Mucosa of gallbladder (tissue), 1 donor: ENCODE data around the gene MEIOB. TPM values are rescaled to one million over a fixed set of nuclear protein-coding genes. Genes with fewer than 3 reads are reported as not detected.
"Not testable (repeated sequence)": the region's sequence is repeated elsewhere in the genome, so short reads cannot be mapped to it uniquely, and the experiment has no call there.

Source experiments
- DNase-seq: peaks from one replicate; pipeline ENCODE4 v3.0.0-alpha.2; 2020; ENCODE audit warnings: low spot score
- total RNA-seq: library from RNA; stranded (reverse); gene quantifications from one replicate; pipeline ENCODE4 v1.2.1, GENCODE V29; 2021
- donor health status: DM: no; HTN: no; CAD: no.

The MEIOB gene
- total RNA-seq, 1 donor from 2014 or later: 0.17 TPM

DNA sequence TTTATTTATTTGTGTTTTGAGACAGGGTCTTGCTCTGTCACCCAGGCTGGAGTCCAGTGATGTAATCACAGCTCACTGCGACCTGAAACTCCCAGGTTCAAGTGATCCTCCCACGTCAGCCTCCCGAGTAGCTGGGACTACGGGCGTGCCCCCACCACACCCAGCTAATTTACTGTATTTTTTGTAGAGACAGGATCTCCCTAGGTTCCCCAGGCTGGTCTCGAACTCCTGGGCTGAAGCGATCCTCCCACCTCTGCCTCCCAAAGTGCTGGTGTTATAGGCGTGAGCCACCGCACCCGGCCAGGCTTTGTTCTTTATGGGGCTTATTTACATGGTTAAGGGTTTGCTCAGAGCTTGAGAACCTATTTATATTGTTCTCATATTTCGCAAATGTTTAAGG, 5.8 kb upstream of the MEIOB start:
- DNase-seq: no peak

DNA sequence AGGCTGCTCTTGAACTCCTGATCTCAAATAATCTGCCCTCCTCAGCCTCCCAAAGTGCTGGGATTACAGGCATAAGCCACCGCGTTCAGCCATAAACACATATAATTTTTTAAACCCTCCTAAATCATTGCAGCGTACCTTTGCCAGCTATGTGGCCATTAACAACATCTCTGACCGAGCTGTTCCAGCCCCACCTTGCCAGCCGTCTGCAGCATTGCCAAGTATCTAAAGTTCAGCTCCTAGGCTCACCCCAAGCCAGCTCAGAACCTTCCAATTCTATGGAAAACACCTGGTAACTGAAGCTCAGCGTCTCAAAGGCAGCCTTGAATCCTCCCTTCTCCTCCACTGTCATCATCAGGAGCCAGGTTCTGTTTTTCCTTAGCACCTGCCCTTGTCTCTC, 5.1 kb upstream of the MEIOB start:
- no peak for DNase-seq

GRCh38 chr16:1876468-1876867, 4.5 kb upstream of the MEIOB start:
- no peak for DNase-seq

DNA sequence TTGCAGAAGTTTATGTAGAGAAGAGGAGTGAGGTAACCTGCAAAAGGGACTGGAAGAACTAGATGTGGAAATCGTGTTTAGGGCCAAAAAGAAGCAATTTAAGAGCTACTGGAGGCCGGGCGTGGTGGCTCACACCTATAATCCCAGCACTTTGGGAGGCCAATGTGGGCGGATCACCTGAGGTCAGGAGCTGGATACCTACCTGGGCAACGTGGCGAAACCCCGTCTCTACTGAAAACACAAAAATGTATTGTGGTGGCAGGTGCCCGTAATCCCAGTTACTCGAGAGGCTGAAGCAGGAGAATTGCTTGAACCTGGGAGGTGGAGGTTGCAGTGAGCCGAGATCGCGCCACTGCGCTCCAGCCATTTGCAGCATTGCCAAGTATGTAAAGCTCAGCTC, 4.1 kb upstream of the MEIOB start:
- DNase-seq: not testable (repeated sequence)

DNA sequence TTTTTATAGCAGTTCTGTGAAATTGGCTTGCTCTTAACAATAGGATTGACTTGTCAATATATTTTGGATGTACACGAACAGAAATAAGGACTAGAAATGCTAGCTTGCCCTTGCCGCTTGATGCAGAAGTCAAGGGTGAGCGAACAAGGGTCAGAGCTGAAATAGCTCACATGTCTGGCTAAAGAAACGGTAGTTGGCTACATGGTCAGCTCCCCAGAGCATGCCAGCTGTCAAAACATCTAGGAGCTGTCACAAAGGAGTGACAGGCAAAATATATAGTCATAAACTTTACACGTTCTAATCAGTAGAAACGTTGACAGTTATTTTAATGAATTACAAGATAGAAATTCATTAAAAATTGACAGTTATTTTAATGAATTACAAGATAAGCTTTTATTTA, 2.9 kb upstream of the MEIOB start:
- DNase-seq: no peak

DNA sequence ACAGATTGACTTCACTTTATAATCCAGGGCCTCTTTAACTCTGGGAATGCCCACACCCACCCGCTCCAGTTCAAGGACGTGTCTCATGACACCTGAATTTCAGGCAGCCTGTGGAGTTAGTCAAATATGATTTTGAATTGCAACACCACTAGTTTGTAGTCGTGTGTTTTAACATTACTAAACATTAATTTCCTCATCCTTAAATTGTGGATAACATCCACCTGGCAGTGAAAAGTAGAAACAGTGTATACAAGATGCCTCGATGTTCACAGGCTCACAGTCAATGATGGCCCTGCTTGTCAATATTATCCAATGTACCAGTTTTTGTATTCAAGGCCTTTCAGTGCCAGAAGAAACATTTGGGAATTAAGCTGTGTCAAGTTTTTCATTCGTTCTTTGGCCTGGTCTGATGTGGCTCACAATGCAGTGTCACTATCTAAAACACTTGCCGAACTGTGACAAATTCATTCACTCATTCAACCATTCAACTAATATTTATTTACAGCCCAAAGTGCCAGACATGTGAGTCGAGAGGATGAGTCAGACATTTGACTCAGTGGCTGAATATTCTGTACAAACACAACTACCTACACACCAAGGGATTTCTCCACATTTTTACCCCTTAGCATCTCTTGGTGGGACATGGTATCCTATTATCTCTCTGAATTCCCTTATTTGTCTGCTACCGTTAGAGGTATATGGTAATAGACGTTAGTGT, 1.4 kb downstream of the MEIOB start:
- DNase-seq: no peak

GRCh38 chr16:1865902-1866690, 5.9 kb downstream of the MEIOB start:
- DNase-seq: no peak

DNA sequence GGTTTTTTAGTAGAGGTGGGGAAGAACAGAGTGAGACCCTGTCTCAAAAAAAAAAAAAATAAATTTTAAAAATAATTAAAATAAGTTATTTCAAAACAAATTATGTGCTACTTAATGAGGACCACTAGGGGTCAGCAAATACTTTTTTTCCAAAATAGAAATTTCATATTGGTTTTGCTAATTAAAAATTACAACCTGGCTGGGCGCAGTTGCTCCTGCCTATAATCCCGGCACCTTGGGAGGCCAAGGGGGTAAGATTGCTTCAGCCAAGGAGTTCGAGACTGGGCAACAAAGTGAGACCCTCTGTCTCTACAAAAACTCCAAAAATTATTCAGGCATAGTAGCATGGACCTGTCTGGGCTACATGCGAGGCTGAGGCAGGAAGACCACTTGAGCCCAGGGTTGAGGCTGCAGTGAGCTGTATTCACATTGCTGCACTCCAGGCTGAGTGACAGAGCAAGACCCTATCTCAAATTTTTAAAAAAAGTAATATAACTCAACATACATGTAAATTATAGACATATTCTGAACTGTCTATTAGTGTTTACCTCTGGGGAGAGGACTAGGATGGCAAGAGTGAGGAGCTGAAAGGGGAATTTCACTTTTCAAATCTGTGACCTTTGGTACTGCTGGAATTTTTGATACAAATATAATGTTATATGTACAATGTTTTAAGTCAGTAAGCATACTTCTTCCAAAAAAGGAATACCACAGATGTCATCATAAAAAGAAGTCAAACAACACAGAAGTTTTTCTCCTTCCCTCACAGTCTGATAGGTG, 8.1 kb downstream of the MEIOB start:
- no peak for DNase-seq

GRCh38 chr16:1862394-1862793, 9.6 kb downstream of the MEIOB start:
- DNase-seq: no peak

DNA sequence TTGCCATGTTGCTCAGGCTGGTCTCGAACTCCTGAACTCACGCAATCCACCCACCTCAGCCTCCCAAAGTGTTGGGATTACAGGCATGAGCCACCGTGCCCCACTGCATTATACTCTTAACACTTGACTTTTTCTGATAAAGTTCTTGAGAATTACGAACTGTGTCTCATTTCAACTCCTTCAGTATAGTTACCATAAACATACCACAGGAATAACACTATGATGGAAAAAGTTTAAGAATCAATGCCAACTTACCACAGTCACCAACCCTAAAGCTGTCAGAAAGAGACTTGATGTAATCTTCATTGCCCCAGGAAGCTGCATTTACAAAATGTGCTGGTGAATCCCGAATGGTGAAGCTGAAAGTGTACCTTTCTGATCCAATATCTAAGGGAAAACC, 10.2 kb downstream of the MEIOB start:
- DNase-seq: no peak

- no peak for DNase-seq
Observed at GRCh38 chr16:1859650-1860049, 12.3 kb downstream of the MEIOB start.

- no peak for DNase-seq
Observed at GRCh38 chr16:1858189-1858865, 13.6 kb downstream of the MEIOB start.

DNA sequence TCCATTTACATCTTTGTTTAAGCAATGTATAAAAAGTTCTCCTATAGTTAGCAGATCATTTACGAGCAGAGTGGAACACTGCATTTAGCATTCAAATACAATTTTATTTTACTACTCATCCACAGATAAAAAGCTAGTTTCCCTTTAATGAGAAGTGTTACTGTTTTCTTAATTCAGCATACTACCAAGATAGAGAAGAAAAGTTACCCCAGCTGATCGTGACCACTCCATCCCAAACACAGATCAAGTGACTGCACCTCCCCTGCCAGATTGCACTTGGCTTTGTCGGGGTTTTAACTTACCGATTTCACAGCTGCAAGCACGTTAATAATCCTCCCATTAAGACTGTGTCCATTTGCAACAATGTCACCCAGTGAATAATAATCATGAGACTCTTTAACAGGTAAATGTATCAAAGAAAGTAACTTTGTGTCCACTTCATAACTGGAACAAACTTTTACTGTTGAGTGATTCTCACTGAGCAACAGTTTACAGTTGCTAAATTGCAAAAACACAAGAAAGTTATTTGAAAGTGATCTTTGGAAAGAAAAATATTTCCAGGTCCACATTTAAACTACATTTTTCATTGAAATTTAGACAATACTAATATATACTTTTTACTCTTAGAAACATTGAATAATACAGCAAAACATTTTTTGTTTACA, 14.4 kb downstream of the MEIOB start:
- DNase-seq: no peak

DNA sequence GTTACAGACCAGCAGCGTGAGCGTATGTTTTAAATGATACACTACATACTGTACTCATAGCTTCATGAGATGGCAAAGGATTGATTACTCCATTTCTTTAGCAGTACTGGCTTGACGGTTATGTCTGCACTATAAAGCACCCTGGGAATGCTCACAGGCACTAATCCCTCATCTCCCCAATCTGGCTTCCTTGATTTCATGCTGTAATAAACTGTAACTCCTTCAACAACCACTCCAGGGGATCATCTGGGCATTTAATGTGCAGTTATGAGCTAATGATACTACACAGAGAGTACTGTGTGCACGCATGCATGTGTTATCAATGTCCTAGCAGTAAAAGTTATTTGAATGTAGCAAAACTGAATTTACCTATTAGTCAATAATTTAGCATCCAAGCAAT, 20.2 kb downstream of the MEIOB start:
- DNase-seq: no peak

GRCh38 chr16:1850981-1851380, 21.0 kb downstream of the MEIOB start:
- DNase-seq: no peak

- no peak for DNase-seq
Observed at GRCh38 chr16:1846416-1846815, 25.5 kb downstream of the MEIOB start.

- no peak for DNase-seq
Observed at GRCh38 chr16:1845985-1846384, 26.0 kb downstream of the MEIOB start.

DNA sequence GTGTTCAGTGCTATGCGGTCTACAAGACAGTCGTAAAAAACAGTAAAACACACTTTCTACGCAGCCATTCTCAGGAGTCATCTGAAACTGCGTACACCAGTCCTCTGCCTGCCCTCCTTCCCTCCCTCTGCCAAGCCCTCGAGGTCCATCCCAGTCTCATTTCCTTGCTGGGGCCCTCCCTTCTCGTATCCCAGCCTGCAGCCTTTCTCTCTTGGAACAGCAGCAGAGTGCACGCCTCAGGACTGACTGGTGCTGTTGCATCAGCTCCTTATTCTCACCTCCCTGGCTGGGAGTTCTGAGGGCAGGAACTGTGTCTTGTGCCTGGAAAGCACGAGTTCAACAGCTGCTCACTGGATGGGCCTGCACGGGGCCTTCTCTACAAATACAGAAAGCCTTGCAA, 32.4 kb downstream of the MEIOB start:
- DNase-seq: no peak

GRCh38 chr16:1834096-1834495, 37.9 kb downstream of the MEIOB start:
- DNase-seq: no peak

DNA sequence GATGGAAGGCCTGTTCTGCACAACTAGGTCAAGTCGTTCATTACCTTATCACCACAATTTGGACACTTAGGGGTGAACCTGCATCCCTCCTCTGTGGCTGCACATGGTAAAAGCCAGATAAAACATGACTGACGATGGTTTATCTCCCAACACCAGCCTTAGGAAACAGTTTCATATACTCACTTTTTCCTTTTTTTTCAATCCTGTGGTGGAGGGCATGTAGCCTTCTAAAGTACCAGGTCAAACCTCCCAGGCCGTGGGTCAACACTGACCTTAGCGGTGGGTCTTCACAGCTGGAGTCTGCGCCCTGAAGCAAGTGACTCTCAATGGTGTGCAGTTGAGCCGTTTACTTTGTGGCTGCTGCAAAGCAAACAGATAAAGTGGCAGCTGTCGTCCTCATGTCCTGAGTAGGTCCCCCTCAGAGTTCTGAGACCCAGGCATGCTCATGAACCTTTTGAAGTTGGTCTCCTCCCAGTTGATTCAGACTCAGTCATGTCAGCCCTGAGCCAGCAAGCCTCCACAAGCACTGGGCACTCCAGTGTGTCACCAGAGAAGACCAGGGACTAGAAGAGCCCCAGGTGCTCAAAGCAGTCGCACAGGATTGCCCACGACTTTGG, 39.0 kb downstream of the MEIOB start:
- no peak for DNase-seq
